H1 (cell line): ENCODE measurements around the gene ILK. TPM values are rescaled to one million over a fixed set of nuclear protein-coding genes. Genes with fewer than 3 reads are reported as not detected.

Experiments
- CTCF ChIA-PET: fragments of 300-600 bp; sonication (Branson Sonifier 250); formaldehyde crosslinking; loops from one replicate; lab custom pipeline; 2021; ENCODE audit not compliant: partially characterized antibody; lab: Charles Lee
- POLR2A ChIA-PET: fragments of 300-600 bp; sonication (Branson Sonifier 250); formaldehyde crosslinking; loops from one replicate; lab custom pipeline; 2021; ENCODE audit warnings: inconsistent platforms; ENCODE audit not compliant: partially characterized antibody; lab: Charles Lee
- DNase-seq, 2 experiments: peaks; one replicate each; pipeline versions ENCODE4 v3.0.0 to v3.0.0-alpha.2; 2010 to 2022; ENCODE audit warnings: low spot score in 2 of 2, low read depth in 1 of 2, mixed read lengths in 1 of 2
- FAIRE-seq: peaks from 2 replicates; lab custom pipeline; 2011; peaks lifted over from hg19 to GRCh38; lab: Jason Lieb, UNC
- H2AFZ ChIP-seq: 2 replicates; pipeline ENCODE4 v1.8.1; 2012; ENCODE audit warnings: low read length, inconsistent platforms
- H2AK5ac ChIP-seq: 2 replicates; pipeline ENCODE4 v1.6.1; 2013; ENCODE audit warnings: low read depth, low read length
- H2BK120ac ChIP-seq: replicated peaks from 2 replicates; pipeline ENCODE3; 2013; ENCODE audit warnings: low read depth, low read length, inconsistent platforms
- H2BK12ac ChIP-seq: 2 replicates; pipeline ENCODE4 v1.6.1; 2013; ENCODE audit warnings: low read depth, low read length
- H2BK15ac ChIP-seq: 2 replicates; pipeline ENCODE4 v1.6.1; 2013; ENCODE audit warnings: low read length
- H2BK20ac ChIP-seq: 2 replicates; pipeline ENCODE4 v1.6.1; 2013; ENCODE audit warnings: low read length
- H2BK5ac ChIP-seq: 2 replicates; pipeline ENCODE4 v1.6.1; 2013; ENCODE audit warnings: low read depth, low read length
- H3K14ac ChIP-seq: 2 replicates; pipeline ENCODE4 v1.6.1; 2013; ENCODE audit warnings: inconsistent platforms; ENCODE audit not compliant: insufficient read length
- H3K18ac ChIP-seq: 2 replicates; pipeline ENCODE4 v1.6.1; 2013; ENCODE audit warnings: low read length; ENCODE audit errors: extremely low read depth
- H3K23ac ChIP-seq: 2 replicates; pipeline ENCODE4 v1.6.1; 2013; ENCODE audit warnings: inconsistent platforms; ENCODE audit not compliant: insufficient read length
- H3K23me2 ChIP-seq: 2 replicates; pipeline ENCODE4 v1.6.1; 2013; ENCODE audit warnings: low read depth, low read length
- H3K27ac ChIP-seq: 2 replicates; pipeline ENCODE4 v1.6.1; 2011; ENCODE audit warnings: low read depth, low read length, inconsistent platforms
- H3K27me3 ChIP-seq, 4 experiments: replicated peaks in 1 of 4; 1 replicate in 1 of 4; 2 replicates in 3 of 4; pipeline versions ENCODE4 v1.6.1 to v1.8.1; 2011 to 2013; ENCODE audit warnings: low read length in 3 of 4, mild to moderate bottlenecking in 3 of 4, inconsistent platforms in 2 of 4, mixed read lengths in 2 of 4, moderate library complexity in 1 of 4; ENCODE audit not compliant: control insufficient read depth in 3 of 4, insufficient read depth in 3 of 4; ENCODE audit errors: extremely low read depth in 1 of 4
- H3K36me3 ChIP-seq, 4 experiments: 2 replicates each; pipeline versions ENCODE4 v1.6.1 to v1.8.1; 2011 to 2013; ENCODE audit warnings: mild to moderate bottlenecking in 4 of 4, low read length in 3 of 4, moderate library complexity in 2 of 4, control low read depth in 1 of 4, inconsistent platforms in 1 of 4; ENCODE audit not compliant: insufficient read depth in 4 of 4, control insufficient read depth in 2 of 4
- H3K4ac ChIP-seq: replicated peaks from 2 replicates; pipeline ENCODE3; 2013; ENCODE audit warnings: low read length, low read depth, mixed read lengths, inconsistent platforms; ENCODE audit not compliant: insufficient read length
- H3K4me1 ChIP-seq, 4 experiments: replicated peaks in 1 of 4; 1 replicate in 1 of 4; 2 replicates in 3 of 4; pipeline versions ENCODE4 v1.6.1 to v1.8.1; 2011 to 2013; ENCODE audit warnings: low read length in 3 of 4, inconsistent platforms in 2 of 4, mixed read lengths in 1 of 4; ENCODE audit not compliant: insufficient read depth in 4 of 4, control insufficient read depth in 3 of 4
- H3K4me2 ChIP-seq, 2 experiments: 2 replicates each; pipeline versions ENCODE4 v1.6.1 to v1.8.1; 2011 to 2013; ENCODE audit warnings: low read depth in 2 of 2, low read length in 2 of 2, control low read depth in 1 of 2, inconsistent platforms in 1 of 2, mild to moderate bottlenecking in 1 of 2; ENCODE audit not compliant: insufficient read depth in 1 of 2
- H3K4me3 ChIP-seq, 4 experiments: fragments of 200-600, 300-600 bp in 1 of 4; sonication (generic), shearing (Covaris generic), sonication (Bioruptor Twin) in 1 of 4; 2 replicates each; pipeline versions ENCODE4 v1.5.1 to v1.8.1; 2011 to 2016; ENCODE audit warnings: low read length in 4 of 4, low read depth in 3 of 4, control low read depth in 2 of 4, inconsistent platforms in 2 of 4, mild to moderate bottlenecking in 2 of 4, mixed read lengths in 1 of 4, moderate library complexity in 1 of 4; ENCODE audit not compliant: insufficient read depth in 2 of 4; ENCODE audit errors: extremely low read depth in 1 of 4
- H3K56ac ChIP-seq: replicated peaks from 2 replicates; pipeline ENCODE3; 2013; ENCODE audit warnings: low read depth, mild to moderate bottlenecking, mixed read lengths, low read length, inconsistent platforms; ENCODE audit not compliant: insufficient read length
- H3K79me1 ChIP-seq: 2 replicates; pipeline ENCODE4 v1.6.1; 2013; ENCODE audit warnings: low read depth, low read length, control low read depth
- H3K79me2 ChIP-seq, 2 experiments: 2 replicates each; pipeline versions ENCODE4 v1.6.1 to v1.8.1; 2012 to 2013; ENCODE audit warnings: low read length in 2 of 2, mild to moderate bottlenecking in 2 of 2, inconsistent platforms in 1 of 2; ENCODE audit not compliant: insufficient read depth in 2 of 2, control insufficient read depth in 1 of 2
- H3K9ac ChIP-seq, 4 experiments: replicated peaks in 1 of 4; 1 replicate in 1 of 4; 2 replicates in 3 of 4; pipeline versions ENCODE4 v1.6.1 to v1.8.1; 2011 to 2013; ENCODE audit warnings: low read depth in 3 of 4, low read length in 3 of 4, control low read depth in 2 of 4, mild to moderate bottlenecking in 2 of 4, moderate library complexity in 2 of 4, inconsistent platforms in 1 of 4; ENCODE audit errors: extremely low read depth in 1 of 4
- H3K9me3 ChIP-seq, 2 experiments: 2 replicates each; pipeline versions ENCODE4 v1.6.1 to v1.8.1; 2012 to 2013; ENCODE audit warnings: mild to moderate bottlenecking in 2 of 2, moderate library complexity in 2 of 2, control low read depth in 1 of 2, inconsistent platforms in 1 of 2, low read depth in 1 of 2, low read length in 1 of 2, mixed read lengths in 1 of 2; ENCODE audit not compliant: insufficient read depth in 2 of 2
- H4K20me1 ChIP-seq, 2 experiments: replicated peaks in 1 of 2; 2 replicates each; pipeline versions ENCODE3 to v1.8.1; 2011 to 2013; ENCODE audit warnings: inconsistent platforms in 2 of 2, low read length in 2 of 2, mild to moderate bottlenecking in 1 of 2; ENCODE audit not compliant: insufficient read depth in 2 of 2, control insufficient read depth in 1 of 2
- H4K5ac ChIP-seq: 2 replicates; pipeline ENCODE4 v1.6.1; 2013; ENCODE audit warnings: low read length, low read depth, mixed read lengths, inconsistent platforms; ENCODE audit not compliant: insufficient read length
- H4K8ac ChIP-seq: 2 replicates; pipeline ENCODE4 v1.8.0; 2013; ENCODE audit warnings: mild to moderate bottlenecking, moderate library complexity, low read length, inconsistent platforms; ENCODE audit not compliant: insufficient read depth; ENCODE audit errors: extremely low read depth
- H4K91ac ChIP-seq: replicated peaks from 2 replicates; pipeline ENCODE3; 2013; ENCODE audit warnings: low read length, mixed read lengths, inconsistent platforms; ENCODE audit not compliant: insufficient read length
- CEBPB ChIP-seq: IDR thresholded peaks from 2 replicates; pipeline ENCODE4 v1.6.1; 2012; ENCODE audit warnings: low read depth, low read length
- HDAC6 ChIP-seq: IDR thresholded peaks from one replicate; pipeline ENCODE4 v1.7.1; 2012; ENCODE audit warnings: low read depth, mild to moderate bottlenecking, inconsistent platforms, low read length, moderate library complexity
- JUND ChIP-seq: IDR thresholded peaks from 2 replicates; pipeline ENCODE4 v1.6.1; 2011; ENCODE audit warnings: mild to moderate bottlenecking, improper control_type of control experiment, low read length
- KDM1A ChIP-seq: fragments of 200-600, 300-600 bp; sonication (generic); IDR thresholded peaks from 2 replicates; pipeline ENCODE4 v1.7.1; 2016; ENCODE audit warnings: mild to moderate bottlenecking, low read length, borderline replicate concordance
- KDM5A ChIP-seq: fragments of 200-600 bp; IDR thresholded peaks from 2 replicates; pipeline ENCODE4 v1.7.1; 2012; ENCODE audit warnings: mild to moderate bottlenecking, low read length, inconsistent platforms, mixed read lengths
- SP1 ChIP-seq: IDR thresholded peaks from 2 replicates; pipeline ENCODE4 v1.6.1; 2011; ENCODE audit warnings: low read depth, low read length
- TBP ChIP-seq: IDR thresholded peaks from 2 replicates; pipeline ENCODE4 v1.6.1; 2011; ENCODE audit warnings: low read depth, low read length, improper control_type of control experiment
- WGBS, 2 experiments: shearing (Covaris generic) in 1 of 2; methylation state at CpG; one replicate each; pipeline versions ENCODE4 v1.1.6 to v1.1.7; 2013 to 2015; ENCODE audit warnings: low lambda C conversion rate in 2 of 2, mixed read lengths in 2 of 2, inconsistent platforms in 1 of 2, low coverage in 1 of 2, missing lambda C conversion rate in 1 of 2; ENCODE audit not compliant: insufficient replicate concordance in 2 of 2, insufficient coverage in 1 of 2, insufficient read length in 1 of 2; ENCODE audit errors: extremely low coverage in 1 of 2, missing lambda C conversion rate in 1 of 2; 5-methylcytosine and 5-hydroxymethylcytosine counted together
- polyA plus RNA-seq, 7 experiments: library from polyadenylated mRNA; depleted of rRNA in 3 of 7; stranded (reverse) in 5 of 7; unstranded in 2 of 7; fragments of >200 nt in 5 of 7; fragments of 200-250 nt in 2 of 7; gene quantifications; 1 replicate in 5 of 7; 2 replicates in 1 of 7; 4 replicates in 1 of 7; pipeline versions ENCODE4 v1.2.1 to v1.2.3, GENCODE V29; 2011 to 2013; ENCODE audit warnings: missing spikeins in 2 of 7, mixed read lengths in 2 of 7
- total RNA-seq: library from RNA; stranded (reverse); fragmentation: NEBNext Ultra II Directional; extraction: Animal tissue kit (Norgen Biotek cat#: 25700); gene quantifications from 2 replicates; pipeline ENCODE4 v1.2.1, GENCODE V29; 2021

ILK gene
- total and polyA plus RNA-seq, 2 of the 8 experiments (the other 6 are each of a cell fraction or from before 2014, with no cell fraction given): 91.4 to 132 TPM

- no peak overlapping the region for H4K5ac ChIP-seq
- H3K9ac ChIP-seq: no peak overlapping the region
- H2AFZ ChIP-seq: no peak overlapping the region
- H4K20me1 ChIP-seq: no peaks in the 10 kb centered on the region
- no peaks in the 10 kb centered on the region for H3K9me3 ChIP-seq
- H3K36me3 ChIP-seq: no peaks in the 10 kb centered on the region
- WGBS, 2 experiments: 84% methylated on average over 3 of the region's 3 CpGs; no CpG with 5 or more reads in 1 of the 2 experiments
- no peak overlapping the region for H2BK120ac ChIP-seq
- H4K8ac ChIP-seq: no peak overlapping the region; the same call in 1 of the 2 replicates
- POLR2A ChIA-PET: interaction anchor here (0.6 to 1.5 kb wide), 11 partner anchors 9 to 1049 kb away, joined by 3 to 6 read pairs (median 3); partner anchors contain the start of genes DCHS1 and MRPL17
- no peak overlapping the region for H3K27ac ChIP-seq
- H3K27me3 ChIP-seq: no peaks in the 10 kb centered on the region; a peak in 1 of 7 replicates
- peak overlapping the region; percentile 39; the same call in 1 of the 2 replicates for H2BK12ac ChIP-seq
- FAIRE-seq: no peak
- no peak overlapping the region for H3K4me3 ChIP-seq
- peak overlapping the region; percentile 66 for H2BK5ac ChIP-seq
- H2BK15ac ChIP-seq: peak overlapping the region; percentile 88; the same call in 1 of the 2 replicates
- H3K56ac ChIP-seq: no peak overlapping the region
- CTCF ChIA-PET: interaction anchor here (0.6 to 3.6 kb wide), 5 partner anchors 21 to 172 kb away, joined by 3 to 9 read pairs (median 3); no protein-coding TSS in a partner anchor
- H3K79me2 ChIP-seq: no peaks in the 10 kb centered on the region
- DNase-seq: no peak
- H3K4ac ChIP-seq: no peak overlapping the region
- no peaks in the 10 kb centered on the region for H3K79me1 ChIP-seq
- no peak overlapping the region; the same call in 1 of the 2 replicates for H2AK5ac ChIP-seq
- TF ChIP-seq JUND: no peak
- no peak for TF ChIP-seq CEBPB
- no peak for TF ChIP-seq HDAC6
- TF ChIP-seq KDM5A: no peak
- TF ChIP-seq TBP: no peak
- TF ChIP-seq SP1: no peak
- no peak for TF ChIP-seq KDM1A
- TF ChIP-seq, all 59 proteins: peak for 0
- peak overlapping the region; percentile 60; the same call in 1 of the 2 replicates for H3K18ac ChIP-seq
- H3K14ac ChIP-seq: no peak overlapping the region
- peak overlapping the region; percentile 97; the same call in 1 of the 2 replicates for H2BK20ac ChIP-seq
- peak overlapping the region; percentile 44 for H4K91ac ChIP-seq
- H3K23ac ChIP-seq: no peak overlapping the region
- peak overlapping the region in 1 of 2 experiments; percentile 12; a peak in 1 of 4 replicates for H3K4me2 ChIP-seq
- H3K23me2 ChIP-seq: no peaks in the 10 kb centered on the region
- H3K4me1 ChIP-seq: peaks cover 3 to 10% (median 5%) of the 10 kb centered on the region in 4 experiments; a peak in 6 of 7 replicates
Measured at GRCh38 chr11:6646576-6646917, 43.0 kb downstream of the ILK start.
